SK-N-SH (cell line): ENCODE data around the gene TMEM147. TPM values are rescaled to one million over a fixed set of nuclear protein-coding genes. Genes with fewer than 3 reads are reported as not detected.

Experiments
- CTCF ChIA-PET: fragments of 300-600, 350-600 bp; formaldehyde crosslinking; extraction: SDS; loops from one replicate; lab custom pipeline; 2021; lab: Yijun Ruan, JAX
- POLR2A ChIA-PET: fragments of 350-600 bp; sonication (Branson Sonifier 250); formaldehyde crosslinking; extraction: SDS; loops from one replicate; lab custom pipeline; 2020; ENCODE audit warnings: antibody characterized with exemption, inconsistent platforms; lab: Yijun Ruan, JAX
- DNase-seq: peaks from one replicate; pipeline ENCODE4 v3.0.0; 2012
- H2AFZ ChIP-seq: fragments of 200-600 bp; sonication (generic); 2 replicates; pipeline ENCODE4 v1.8.1; 2016; ENCODE audit warnings: antibody characterized with exemption, mild to moderate bottlenecking, low read depth
- H3F3A ChIP-seq: fragments of 200-600 bp; sonication (generic); replicated peaks from 2 replicates; pipeline ENCODE3; 2016; ENCODE audit warnings: antibody characterized with exemption, mild to moderate bottlenecking; ENCODE audit not compliant: insufficient read depth
- H3K27ac ChIP-seq, 2 experiments: fragments of 200-500 bp in 1 of 2; fragments of 200-600 bp in 1 of 2; sonication (Bioruptor generic) in 1 of 2; sonication (generic), shearing (Covaris generic) in 1 of 2; 2 replicates each; pipeline versions ENCODE4 v1.5.1 to v1.6.1; 2014 to 2016; ENCODE audit warnings: low read depth in 2 of 2, inconsistent platforms in 1 of 2, low read length in 1 of 2, mild to moderate bottlenecking in 1 of 2, mixed read lengths in 1 of 2
- H3K27me3 ChIP-seq: fragments of 200-600 bp; sonication (generic), shearing (Covaris generic); 2 replicates; pipeline ENCODE4 v1.6.1; 2016; ENCODE audit warnings: mixed run types; ENCODE audit not compliant: insufficient read depth
- H3K36me3 ChIP-seq, 2 experiments: fragments of 200-500 bp in 1 of 2; fragments of 200-600 bp in 1 of 2; sonication (Bioruptor generic) in 1 of 2; sonication (generic) in 1 of 2; replicated peaks in 1 of 2; 2 replicates each; pipeline versions ENCODE3 to v1.5.1; 2014 to 2016; ENCODE audit warnings: low read length in 1 of 2, mild to moderate bottlenecking in 1 of 2; ENCODE audit not compliant: insufficient read depth in 2 of 2, control insufficient read depth in 1 of 2
- H3K4me1 ChIP-seq, 2 experiments: fragments of 200-500 bp in 1 of 2; fragments of 200-600 bp in 1 of 2; sonication (Bioruptor generic) in 1 of 2; sonication (generic), shearing (Covaris generic) in 1 of 2; 2 replicates each; pipeline versions ENCODE4 v1.5.1 to v1.6.1; 2014 to 2016; ENCODE audit warnings: low read depth in 1 of 2, low read length in 1 of 2, mixed run types in 1 of 2; ENCODE audit not compliant: insufficient read depth in 2 of 2, control insufficient read depth in 1 of 2
- H3K4me2 ChIP-seq: fragments of 200-600 bp; sonication (generic), shearing (Covaris generic); 2 replicates; pipeline ENCODE4 v1.6.1; 2017; ENCODE audit warnings: mixed run types
- H3K4me3 ChIP-seq, 2 experiments: fragments of 200-500 bp in 1 of 2; fragments of 200-600 bp in 1 of 2; sonication (Bioruptor generic) in 1 of 2; sonication (generic), shearing (Covaris generic) in 1 of 2; 2 replicates each; pipeline versions ENCODE4 v1.5.1 to v1.8.1; 2014 to 2016; ENCODE audit warnings: low read depth in 2 of 2, inconsistent platforms in 1 of 2, low read length in 1 of 2, mild to moderate bottlenecking in 1 of 2, mixed read lengths in 1 of 2, moderate library complexity in 1 of 2
- H3K79me2 ChIP-seq: fragments of 200-600 bp; sonication (generic); 2 replicates; pipeline ENCODE4 v1.8.1; 2017; ENCODE audit warnings: mild to moderate bottlenecking; ENCODE audit not compliant: insufficient read depth
- H3K9ac ChIP-seq: fragments of 200-600 bp; sonication (generic); 2 replicates; pipeline ENCODE4 v1.6.1; 2017; ENCODE audit warnings: mixed run types
- H3K9me2 ChIP-seq: fragments of 200-600 bp; sonication (generic); 2 replicates; pipeline ENCODE4 v1.6.1; 2017; ENCODE audit warnings: mixed run types
- H3K9me3 ChIP-seq: fragments of 200-600 bp; sonication (generic); 2 replicates; pipeline ENCODE4 v1.6.1; 2017; ENCODE audit warnings: mixed run types, mild to moderate bottlenecking, moderate library complexity
- H4K20me1 ChIP-seq: fragments of 200-600 bp; sonication (generic); 2 replicates; pipeline ENCODE4 v1.6.1; 2017; ENCODE audit warnings: mild to moderate bottlenecking, mixed run types; ENCODE audit not compliant: insufficient read depth
- NFIC ChIP-seq: IDR thresholded peaks from 2 replicates; pipeline ENCODE4 v1.4.0; 2012; ENCODE audit warnings: borderline replicate concordance
- NRF1 ChIP-seq: IDR thresholded peaks from 2 replicates; pipeline ENCODE4 v1.6.1; 2012; ENCODE audit warnings: low read depth, mild to moderate bottlenecking, low read length
- POLR2AphosphoS5 ChIP-seq: IDR thresholded peaks from 2 replicates; pipeline ENCODE4 v1.6.1; 2012; ENCODE audit warnings: low read depth, low read length
- RCOR1 ChIP-seq: fragments of 150-350 bp; IDR thresholded peaks from 2 replicates; pipeline ENCODE4 v1.6.1; 2017; ENCODE audit warnings: antibody characterized with exemption, low read length
- RFX5 ChIP-seq: IDR thresholded peaks from 2 replicates; pipeline ENCODE4 v1.6.1; 2012; ENCODE audit warnings: mild to moderate bottlenecking, improper control_type of control experiment, low read length
- RXRA ChIP-seq: IDR thresholded peaks from 2 replicates; pipeline ENCODE4 v1.4.0; 2012; ENCODE audit warnings: low read depth, mild to moderate bottlenecking, borderline replicate concordance
- TEAD4 ChIP-seq: IDR thresholded peaks from 2 replicates; pipeline ENCODE4 v1.4.0; 2012; ENCODE audit warnings: mild to moderate bottlenecking, borderline replicate concordance; ENCODE audit not compliant: insufficient read depth
- WGBS: methylation state at CpG from one replicate; pipeline ENCODE4 v1.1.6; 2017; ENCODE audit warnings: low lambda C conversion rate; 5-methylcytosine and 5-hydroxymethylcytosine counted together
- polyA plus RNA-seq, 3 experiments: library from polyadenylated mRNA; depleted of rRNA; stranded (reverse); fragments of >200 nt; gene quantifications; 2 replicates each; pipeline ENCODE4 v1.2.3, GENCODE V29; 2012

The TMEM147 gene
- polyA plus RNA-seq, 1 of the 3 experiments (the other 2 are of a cell fraction), result 202 TPM

DNA sequence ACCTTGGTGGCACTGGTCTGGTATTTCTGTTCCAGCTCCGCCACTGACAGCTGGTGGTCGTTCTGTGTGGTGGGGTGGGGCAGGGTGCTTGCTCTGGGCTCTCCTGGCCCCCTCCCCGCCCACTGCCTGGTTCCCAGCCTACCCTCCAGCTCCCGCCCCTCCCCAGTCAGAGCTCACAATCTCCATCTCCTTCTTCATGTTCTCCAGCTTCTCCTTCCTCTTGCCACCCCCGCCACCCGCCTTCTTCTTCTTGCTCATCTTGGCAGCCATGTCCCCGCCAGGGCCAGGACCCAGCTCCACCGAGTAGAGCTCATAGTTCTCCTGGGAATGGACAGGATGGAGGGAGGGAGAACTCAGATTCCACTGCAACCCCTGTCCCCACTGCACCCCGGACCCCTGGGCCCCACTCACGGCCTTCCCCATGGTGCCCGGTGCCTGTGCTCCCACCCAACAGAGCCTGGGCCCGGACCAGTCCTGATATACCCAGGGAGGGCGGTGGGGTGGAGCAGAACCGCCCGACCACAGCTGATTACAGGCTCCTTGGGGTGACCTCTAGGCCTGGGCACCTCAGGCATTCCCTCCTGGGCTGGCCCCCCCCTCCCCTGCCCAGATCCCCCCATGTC lies 17.9 kb downstream of the TMEM147 start, which contains the start of gene ATP4A:
ATP4A (minus strand) TSS at position 452 of the 623 bp plus-strand sequence; CDS start at position 423, 29 bp downstream.
- H3K4me2 ChIP-seq, result no peak within 1 kb of the TSS
- WGBS, result 7% methylated on average over 13 of the region's 15 CpGs
- DNase-seq, result no peak
- no peak within 1 kb of the TSS for H3K27ac ChIP-seq
- ChIA-PET POLR2A (no interaction called here), CTCF (interaction anchor here (1.2 kb wide), 2 partner anchors 14 to 53 kb away, joined by 3 to 6 read pairs; no protein-coding TSS in a partner anchor)
- no peak within 1 kb of the TSS for H3K4me3 ChIP-seq
- no peaks in the 10 kb centered on the region for H3K9me3 ChIP-seq
- no peaks in the 10 kb centered on the region for H3F3A ChIP-seq
- H4K20me1 ChIP-seq, result no peaks in the 10 kb centered on the region
- no peaks in the 10 kb centered on the region for H3K9me2 ChIP-seq
- H2AFZ ChIP-seq, result no peak within 1 kb of the TSS
- no peak within 1 kb of the TSS for H3K9ac ChIP-seq
- TF ChIP-seq NFIC, result no peak
- TF ChIP-seq NRF1, result no peak
- H3K79me2 ChIP-seq, result no peaks in the 10 kb centered on the region
- peaks cover 0 to 5% of the 10 kb centered on the region in 2 experiments; a peak in 1 of 4 replicates for H3K4me1 ChIP-seq
- H3K36me3 ChIP-seq, result no peaks in the 10 kb centered on the region
- H3K27me3 ChIP-seq, result peaks cover 81% of the 10 kb centered on the region

DNA sequence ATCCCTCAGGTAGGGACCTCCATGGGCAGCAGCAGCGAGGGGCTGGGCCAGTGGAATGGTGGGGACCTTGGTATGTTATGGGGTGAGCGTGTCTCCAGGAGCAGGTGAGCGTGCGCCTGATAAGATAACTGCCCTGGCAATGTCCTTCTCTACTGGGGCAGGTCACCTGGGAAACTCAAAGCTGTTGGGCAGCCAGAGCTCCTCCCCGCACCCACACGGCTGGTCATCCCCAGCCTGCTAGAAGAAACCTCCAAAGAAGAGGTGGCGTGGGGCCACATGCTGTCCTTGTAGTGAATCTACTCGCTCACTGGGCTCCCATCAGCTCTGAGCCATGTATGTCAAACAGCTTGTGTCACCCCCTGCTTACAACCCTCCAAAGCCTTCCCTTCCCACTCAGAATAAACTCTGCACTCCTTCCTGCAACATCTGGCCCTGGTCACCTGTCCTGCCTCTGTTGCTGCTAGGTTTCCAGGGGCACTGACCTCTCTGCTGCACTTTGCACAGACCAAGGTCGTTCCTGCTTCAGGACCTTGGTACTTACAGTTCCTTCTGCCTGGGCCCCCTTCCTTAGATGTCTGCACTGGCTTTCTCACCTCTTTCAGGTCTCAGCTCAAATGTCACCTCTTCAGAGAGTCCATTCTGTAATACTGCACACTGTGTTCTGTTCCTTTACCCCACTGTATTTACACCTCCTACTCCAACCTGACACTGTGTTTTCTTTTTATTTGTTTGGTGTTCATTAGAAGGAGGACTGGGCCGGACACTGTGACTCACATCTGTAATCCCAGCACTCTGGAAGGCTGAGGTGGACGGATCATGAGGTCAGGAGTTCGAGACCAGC lies 19.8 kb downstream of the TMEM147 start:
- peaks cover 74% of the 10 kb centered on the region for H3K27me3 ChIP-seq
- H4K20me1 ChIP-seq, result no peaks in the 10 kb centered on the region
- TF ChIP-seq RCOR1 (no peak), RFX5 (no peak), TEAD4 (no peak)
- no peak for DNase-seq
- H3K9me2 ChIP-seq, result no peaks in the 10 kb centered on the region
- H3K4me1 ChIP-seq, result no peaks in the 10 kb centered on the region
- H3K4me3 ChIP-seq, result no peak overlapping the region
- H3K27ac ChIP-seq, result no peak overlapping the region
- no peaks in the 10 kb centered on the region for H3K79me2 ChIP-seq
- ChIA-PET POLR2A (no interaction called here), CTCF (interaction anchor here (1.3 to 2.0 kb wide), 2 partner anchors 9 to 17 kb away, joined by 7 to 8 read pairs; no protein-coding TSS in a partner anchor)
- H2AFZ ChIP-seq, result no peak overlapping the region
- no peak overlapping the region for H3K4me2 ChIP-seq
- no peak overlapping the region for H3K9ac ChIP-seq
- no peaks in the 10 kb centered on the region for H3K9me3 ChIP-seq
- no peaks in the 10 kb centered on the region for H3F3A ChIP-seq
- no peaks in the 10 kb centered on the region for H3K36me3 ChIP-seq
- 40% methylated on average over 12 of the region's 12 CpGs for WGBS

DNA sequence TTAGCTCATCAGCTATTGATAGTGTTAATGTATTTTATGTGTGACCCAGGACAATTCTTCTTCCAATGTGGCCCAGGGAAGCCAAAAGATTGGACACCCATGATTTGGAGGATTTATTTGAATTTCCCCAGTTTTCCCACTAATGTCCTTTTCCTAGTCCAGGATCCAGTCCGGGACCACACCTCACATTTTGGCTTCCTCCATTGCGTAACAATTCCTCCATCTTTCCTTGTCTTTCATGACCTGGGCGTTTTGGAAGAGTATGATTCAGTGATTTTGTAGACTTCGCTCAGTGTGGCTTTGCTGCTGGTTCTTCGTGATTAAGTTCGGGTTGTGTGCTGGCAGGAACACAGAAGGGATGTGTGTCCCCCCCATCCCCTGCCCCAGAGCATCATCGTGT lies 21.3 kb downstream of the TMEM147 start:
- Histone ChIP-seq H3K36me3 (no peaks in the 10 kb centered on the region), H3K27me3 (peaks cover 70% of the 10 kb centered on the region), H3K9me2 (no peaks in the 10 kb centered on the region), H3K27ac (no peak overlapping the region), H3K79me2 (no peaks in the 10 kb centered on the region), H3F3A (no peaks in the 10 kb centered on the region), H3K9ac (no peak overlapping the region), H3K4me1 (no peaks in the 10 kb centered on the region), H3K4me3 (no peak overlapping the region), H3K4me2 (no peak overlapping the region), H3K9me3 (no peaks in the 10 kb centered on the region), H4K20me1 (no peaks in the 10 kb centered on the region), H2AFZ (no peak overlapping the region)
- ChIA-PET POLR2A (no interaction called here), CTCF (no interaction called here)
- no peak for DNase-seq
- WGBS, result 26% methylated on average over 7 of the region's 7 CpGs
- TF ChIP-seq RXRA (no peak), TEAD4 (no peak), NRF1 (no peak), NFIC (no peak), POLR2AphosphoS5 (no peak)
- TF ChIP-seq, all 33 proteins: peak for 0
